Common myeloid progenitor, CD34-positive (primary cell): ENCODE data around the gene MARK3.
A peak's percentile ranks its signal among the peaks of the same experiment; 100 is the strongest.

Source experiments
- CTCF ChIA-PET: fragments of 350-600 bp; sonication (Branson Sonifier 250); formaldehyde crosslinking; loops from one replicate; lab custom pipeline; 2021; ENCODE audit warnings: antibody characterized with exemption; lab: Charles Lee
- POLR2A ChIA-PET: fragments of 350-600 bp; sonication (Branson Sonifier 250); formaldehyde crosslinking; loops from one replicate; lab custom pipeline; 2021; ENCODE audit warnings: antibody characterized with exemption; lab: Charles Lee
- DNase-seq, 3 donors: peaks; one replicate each; pipeline versions ENCODE4 v3.0.0 to v3.0.0-alpha.2; 2013
- H3K27ac ChIP-seq, 2 experiments: 1 replicate in 1 of 2; 2 replicates in 1 of 2; pipeline ENCODE4 v1.7.0; 2013; ENCODE audit warnings: inconsistent platforms in 2 of 2, low read length in 2 of 2, mild to moderate bottlenecking in 2 of 2, low read depth in 1 of 2, moderate library complexity in 1 of 2; ENCODE audit not compliant: severe bottlenecking in 2 of 2, insufficient read depth in 1 of 2, poor library complexity in 1 of 2
- H3K27me3 ChIP-seq, 5 experiments: replicated peaks in 2 of 5; 1 replicate in 3 of 5; 2 replicates in 2 of 5; pipeline versions ENCODE4 v1.6.1 to v1.7.0; 2013; ENCODE audit warnings: low read length in 4 of 5, mild to moderate bottlenecking in 2 of 5, moderate library complexity in 2 of 5, inconsistent platforms in 1 of 5; ENCODE audit not compliant: insufficient read depth in 5 of 5, control insufficient read depth in 4 of 5
- H3K36me3 ChIP-seq, 4 experiments: 1 replicate in 2 of 4; 2 replicates in 2 of 4; pipeline versions ENCODE4 v1.6.1 to v1.7.0; 2013; ENCODE audit warnings: low read length in 3 of 4, control low read depth in 1 of 4, mild to moderate bottlenecking in 1 of 4; ENCODE audit not compliant: control insufficient read depth in 4 of 4, insufficient read depth in 4 of 4
- H3K4me1 ChIP-seq, 4 experiments: 1 replicate in 3 of 4; 2 replicates in 1 of 4; pipeline versions ENCODE4 v1.6.1 to v1.7.1; 2013; ENCODE audit warnings: low read length in 3 of 4, mild to moderate bottlenecking in 3 of 4, control low read depth in 1 of 4, inconsistent platforms in 1 of 4, moderate library complexity in 1 of 4; ENCODE audit not compliant: control insufficient read depth in 4 of 4, insufficient read depth in 4 of 4; ENCODE audit errors: control extremely low read depth in 1 of 4
- H3K4me3 ChIP-seq, 7 experiments: 1 replicate in 4 of 7; 2 replicates in 3 of 7; pipeline versions ENCODE4 v1.5.1 to v1.7.0; 2013; ENCODE audit warnings: mild to moderate bottlenecking in 7 of 7, low read length in 6 of 7, moderate library complexity in 6 of 7, inconsistent platforms in 2 of 7, low read depth in 2 of 7, control low read depth in 1 of 7; ENCODE audit not compliant: insufficient read depth in 4 of 7, control insufficient read depth in 1 of 7; ENCODE audit errors: extremely low read depth in 1 of 7
- H3K9me3 ChIP-seq, 5 experiments: 1 replicate in 4 of 5; 2 replicates in 1 of 5; pipeline versions ENCODE4 v1.6.1 to v1.7.1; 2013; ENCODE audit warnings: low read length in 4 of 5, mild to moderate bottlenecking in 2 of 5, inconsistent platforms in 1 of 5, low read depth in 1 of 5, moderate library complexity in 1 of 5; ENCODE audit not compliant: control insufficient read depth in 4 of 5, insufficient read depth in 2 of 5; ENCODE audit errors: control extremely low read depth in 1 of 5
- WGBS: methylation state at CpG from one replicate; pipeline ENCODE4 v1.1.5; 2013; ENCODE audit not compliant: insufficient coverage; 5-methylcytosine and 5-hydroxymethylcytosine counted together

The MARK3 gene

DNA sequence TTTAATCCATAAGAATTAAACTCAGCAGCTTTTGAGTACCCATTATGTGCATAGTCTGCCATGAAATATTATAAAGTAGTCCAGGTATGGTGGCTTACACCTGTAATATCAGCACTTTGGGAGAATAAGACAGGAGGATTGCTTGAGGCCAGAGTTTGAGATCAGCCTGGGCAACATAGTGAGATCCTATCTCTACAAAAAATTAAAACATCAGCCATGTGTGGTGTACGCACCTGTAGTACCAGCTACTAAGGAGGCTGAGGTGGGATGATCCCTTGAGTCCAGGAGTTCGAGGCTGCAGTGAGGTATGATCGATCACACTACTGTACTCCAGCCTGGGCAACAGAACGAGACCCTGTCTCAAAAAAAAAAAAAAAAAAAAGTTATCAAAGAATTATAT lies 15.3 kb downstream of the MARK3 start:
- CTCF ChIA-PET: interaction anchor here (1.0 to 1.2 kb wide), 3 partner anchors 10 to 27 kb away, joined by 4 read pairs; no protein-coding TSS in a partner anchor
- Histone ChIP-seq H3K4me3 (no peak overlapping the region), H3K4me1 (peaks cover 8 to 46% (median 24%) of the 10 kb centered on the region in 4 experiments), H3K27ac (no peak overlapping the region), H3K36me3 (peaks cover 0 to 2% (median under 1%) of the 10 kb centered on the region in 4 experiments), H3K9me3 (no peaks in the 10 kb centered on the region), H3K27me3 (no peaks in the 10 kb centered on the region)
- WGBS: no CpG with 5 or more reads among the region's 4 CpGs
- DNase-seq: no peak
- POLR2A ChIA-PET: no interaction called here

GRCh38 chr14:103401223-103402214 lies 16.3 kb downstream of the MARK3 start:
- H3K27me3 ChIP-seq: no peaks in the 10 kb centered on the region
- H3K9me3 ChIP-seq: no peaks in the 10 kb centered on the region
- H3K4me3 ChIP-seq: no peak overlapping the region
- peak overlapping the region in 1 of 2 experiments; percentile 45 for H3K27ac ChIP-seq
- peaks cover 2 to 7% (median 4%) of the 10 kb centered on the region in 4 experiments for H3K36me3 ChIP-seq
- peaks cover 8 to 38% (median 24%) of the 10 kb centered on the region in 4 experiments for H3K4me1 ChIP-seq
- peak in 1 of 3 donors; percentile 35 for DNase-seq
- ChIA-PET POLR2A (interaction anchor here (0.6 kb wide), 1 partner anchor 32 kb away, joined by 3 read pairs; no protein-coding TSS in a partner anchor), CTCF (interaction anchor here (5.2 kb wide), 1 partner anchor 10 kb away, joined by 37 read pairs; no protein-coding TSS in a partner anchor)
- 86% methylated on average over 7 of the region's 10 CpGs for WGBS

DNA sequence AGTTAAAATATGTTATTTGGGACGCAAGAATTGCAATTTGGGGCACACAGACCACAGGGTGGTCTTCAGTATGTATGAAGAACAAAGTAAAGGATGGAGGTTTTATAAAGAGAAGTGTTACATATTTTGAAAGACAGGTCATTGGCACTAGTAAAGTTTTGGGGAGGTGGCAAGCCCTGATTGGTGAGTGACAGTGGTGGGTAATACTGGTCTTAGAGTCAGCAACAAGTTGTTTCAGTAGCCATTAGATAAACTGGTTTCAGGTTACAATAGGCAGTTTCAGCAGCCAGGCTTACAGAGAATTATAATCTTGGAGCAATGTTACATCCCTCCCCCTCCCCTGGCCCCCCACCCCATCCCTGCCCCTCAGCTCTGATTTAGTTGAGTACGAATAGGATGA lies 17.5 kb downstream of the MARK3 start:
- Histone ChIP-seq H3K27ac (no peak overlapping the region), H3K4me3 (no peak overlapping the region), H3K36me3 (peaks cover 4 to 14% (median 6%) of the 10 kb centered on the region in 4 experiments), H3K4me1 (peaks cover 8 to 36% (median 23%) of the 10 kb centered on the region in 4 experiments), H3K9me3 (no peaks in the 10 kb centered on the region), H3K27me3 (no peaks in the 10 kb centered on the region)
- DNase-seq: no peak
- WGBS: 100% methylated on average over 1 of the region's 2 CpGs
- CTCF ChIA-PET: interaction anchor here (5.2 kb wide), 1 partner anchor 11 kb away, joined by 37 read pairs; no protein-coding TSS in a partner anchor
- POLR2A ChIA-PET: no interaction called here

GRCh38 chr14:103404032-103404918 lies 19.1 kb downstream of the MARK3 start:
- Histone ChIP-seq H3K27me3 (no peaks in the 10 kb centered on the region), H3K27ac (no peak overlapping the region), H3K4me3 (peak overlapping the region in 1 of 7 experiments; percentile 8), H3K9me3 (no peaks in the 10 kb centered on the region), H3K36me3 (peaks cover 4 to 22% (median 9%) of the 10 kb centered on the region in 4 experiments), H3K4me1 (peaks cover 8 to 33% (median 24%) of the 10 kb centered on the region in 4 experiments)
- WGBS: 74% methylated on average over 3 of the region's 9 CpGs
- ChIA-PET POLR2A (interaction anchor here (0.5 kb wide), 1 partner anchor 22 kb away, joined by 7 read pairs; no protein-coding TSS in a partner anchor), CTCF (interaction anchor here (0.9 to 5.2 kb wide), 3 partner anchors 12 to 24 kb away, joined by 3 to 37 read pairs (median 3); no protein-coding TSS in a partner anchor)
- no peak for DNase-seq

DNA sequence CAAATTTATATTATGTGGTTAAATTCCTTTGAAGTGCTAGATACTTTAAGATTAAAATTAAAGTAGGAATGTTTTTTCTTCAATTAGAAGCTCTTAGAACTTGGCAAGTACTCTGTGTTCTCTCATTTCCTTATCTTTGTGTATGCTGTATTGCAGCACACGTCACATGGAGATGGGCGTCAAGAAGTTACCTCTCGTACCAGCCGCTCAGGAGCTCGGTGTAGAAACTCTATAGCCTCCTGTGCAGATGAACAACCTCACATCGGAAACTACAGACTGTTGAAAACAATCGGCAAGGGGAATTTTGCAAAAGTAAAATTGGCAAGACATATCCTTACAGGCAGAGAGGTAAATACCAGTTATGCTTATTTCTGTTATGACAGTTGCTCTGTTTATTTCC lies 19.7 kb downstream of the MARK3 start:
- WGBS: 87% methylated on average over 7 of the region's 7 CpGs
- ChIA-PET CTCF (interaction anchor here (1.1 to 5.2 kb wide), 3 partner anchors 11 to 24 kb away, joined by 3 to 37 read pairs (median 4); no protein-coding TSS in a partner anchor), POLR2A (no interaction called here)
- Histone ChIP-seq H3K36me3 (peaks cover 4 to 22% (median 9%) of the 10 kb centered on the region in 4 experiments), H3K4me3 (no peak overlapping the region), H3K9me3 (no peaks in the 10 kb centered on the region), H3K4me1 (peaks cover 8 to 30% (median 23%) of the 10 kb centered on the region in 4 experiments), H3K27me3 (no peaks in the 10 kb centered on the region), H3K27ac (no peak overlapping the region)
- no peak for DNase-seq

- no peaks in the 10 kb centered on the region for H3K9me3 ChIP-seq
- CTCF ChIA-PET: interaction anchor here (1.4 kb wide), 1 partner anchor 14 kb away, joined by 3 read pairs; no protein-coding TSS in a partner anchor
- no peaks in the 10 kb centered on the region for H3K27me3 ChIP-seq
- DNase-seq: peak in 1 of 3 donors; percentile 47
- 80% methylated on average over 5 of the region's 7 CpGs for WGBS
- H3K36me3 ChIP-seq: peaks cover 7 to 35% (median 16%) of the 10 kb centered on the region in 4 experiments
- peaks cover 0 to 9% (median 2%) of the 10 kb centered on the region in 4 experiments for H3K4me1 ChIP-seq
- no peak overlapping the region for H3K27ac ChIP-seq
- H3K4me3 ChIP-seq: no peak overlapping the region
- POLR2A ChIA-PET: no interaction called here
These were observed 23.4 kb downstream of the MARK3 start for GRCh38 chr14:103408491-103409155.
